ENCODE results near the gene ZCCHC4. TPM values are rescaled to one million over a fixed set of nuclear protein-coding genes. Genes with fewer than 3 reads are reported as not detected.

ZCCHC4 gene
- total and polyA plus RNA-seq, 2 of the 8 experiments (the other 6 are each of a cell fraction or from before 2014, with no cell fraction given): 9.8 to 12.5 TPM

- Histone ChIP-seq H2AFZ (ENCODE audit: low read length) (no peak overlapping the region), H3K4me2 (ENCODE audit: insufficient read depth in 1 of 2, low read depth in 2 of 2, low read length in 2 of 2) (no peak overlapping the region), H4K91ac (replicated peaks; ENCODE audit: insufficient read length, low read length) (no peak overlapping the region), H3K23ac (ENCODE audit: insufficient read length) (no peak overlapping the region), H2BK5ac (ENCODE audit: low read depth, low read length) (no peak overlapping the region), H3K56ac (replicated peaks; ENCODE audit: insufficient read length, low read depth, low read length) (no peak overlapping the region), H3K9me3 (ENCODE audit: insufficient read depth in 2 of 2, low read depth in 1 of 2, low read length in 1 of 2) (no peaks in the 10 kb centered on the region), H2BK20ac (ENCODE audit: low read length) (no peak overlapping the region), H2BK120ac (replicated peaks; ENCODE audit: low read depth, low read length) (no peak overlapping the region), H4K5ac (ENCODE audit: insufficient read length, low read depth, low read length) (no peak overlapping the region), H3K27me3 (replicated peaks in 1 of 4; ENCODE audit: control insufficient read depth in 3 of 4, extremely low read depth in 1 of 4, insufficient read depth in 3 of 4, low read length in 3 of 4) (no peaks in the 10 kb centered on the region), H3K4ac (replicated peaks; ENCODE audit: insufficient read length, low read depth, low read length) (no peak overlapping the region), H3K79me2 (ENCODE audit: control insufficient read depth in 1 of 2, insufficient read depth in 2 of 2, low read length in 2 of 2) (no peaks in the 10 kb centered on the region), H3K4me1 (replicated peaks in 1 of 4; ENCODE audit: control insufficient read depth in 3 of 4, insufficient read depth in 4 of 4, low read length in 3 of 4) (no peaks in the 10 kb centered on the region), H3K4me3 (ENCODE audit: extremely low read depth in 1 of 4, insufficient read depth in 2 of 4, low read depth in 3 of 4, low read length in 4 of 4) (no peak overlapping the region), H3K18ac (ENCODE audit: extremely low read depth, low read length) (no peak overlapping the region), H3K23me2 (ENCODE audit: low read depth, low read length) (no peaks in the 10 kb centered on the region), H4K8ac (ENCODE audit: extremely low read depth, insufficient read depth, low read length) (no peak overlapping the region), H4K20me1 (replicated peaks in 1 of 2; ENCODE audit: control insufficient read depth in 1 of 2, insufficient read depth in 2 of 2, low read length in 2 of 2) (no peaks in the 10 kb centered on the region), H3K36me3 (ENCODE audit: control insufficient read depth in 2 of 4, insufficient read depth in 4 of 4, low read length in 3 of 4) (no peaks in the 10 kb centered on the region; a peak in 1 of 8 replicates), H2AK5ac (ENCODE audit: low read depth, low read length) (no peak overlapping the region), H2BK12ac (ENCODE audit: low read depth, low read length) (no peak overlapping the region), H3K14ac (ENCODE audit: insufficient read length) (no peak overlapping the region), H2BK15ac (ENCODE audit: low read length) (no peak overlapping the region), H3K79me1 (ENCODE audit: low read depth, low read length) (no peaks in the 10 kb centered on the region), H3K9ac (replicated peaks in 1 of 4; ENCODE audit: extremely low read depth in 1 of 4, low read depth in 3 of 4, low read length in 3 of 4) (no peak overlapping the region), H3K27ac (ENCODE audit: low read depth, low read length) (no peak overlapping the region)
- TF ChIP-seq RNF2 (IDR thresholded peaks at IDR 0.05; ENCODE audit: borderline replicate concordance, low read depth, low read length, missing control alignments, poor library complexity, severe bottlenecking) (no peak), CBX5 (IDR thresholded peaks at IDR 0.05; ENCODE audit: low read depth, low read length) (no peak), EGR1 (IDR thresholded peaks at IDR 0.05; ENCODE audit: borderline replicate concordance, low read depth, low read length) (no peak), SP2 (IDR thresholded peaks at IDR 0.05; ENCODE audit: low read length) (no peak), PHF8 (conservative IDR thresholded peaks at IDR 0.05; ENCODE audit: low read depth, low read length) (no peak), NRF1 (IDR thresholded peaks at IDR 0.05; ENCODE audit: low read depth, low read length) (no peak), CBX8 (IDR thresholded peaks at IDR 0.05; ENCODE audit: borderline replicate concordance, low read depth, low read length) (no peak), JUND (IDR thresholded peaks at IDR 0.05; ENCODE audit: low read length) (no peak), USF2 (IDR thresholded peaks at IDR 0.05; ENCODE audit: low read length) (no peak), TAF7 (optimal IDR thresholded peaks at IDR 0.05; ENCODE audit: borderline replicate concordance, low read depth, low read length) (no peak), GTF2F1 (IDR thresholded peaks at IDR 0.05; ENCODE audit: borderline replicate concordance, low read depth, low read length) (no peak), ASH2L (IDR thresholded peaks at IDR 0.05; ENCODE audit: low read length) (no peak)
- no peak for FAIRE-seq
- ChIA-PET CTCF (ENCODE audit: partially characterized antibody) (interaction anchor here (0.7 to 2.4 kb wide), 2 partner anchors 10 to 682 kb away, joined by 3 to 13 read pairs; partner anchors contain the start of gene ZCCHC4), POLR2A (ENCODE audit: partially characterized antibody) (interaction anchor here (1.2 to 1.4 kb wide), 2 partner anchors 9 to 55 kb away, joined by 3 to 4 read pairs; partner anchors contain the start of genes ANAPC4 and ZCCHC4)
- DNase-seq (ENCODE audit: low read depth in 1 of 2, low spot score in 2 of 2): no peak
- 90% methylated on average over 3 of the region's 3 CpGs; no CpG with 5 or more reads in 1 of the 2 experiments for WGBS, 2 experiments (ENCODE audit: extremely low coverage in 1 of 2, insufficient coverage in 1 of 2, insufficient read length in 1 of 2, insufficient replicate concordance in 2 of 2, low coverage in 1 of 2, low lambda C conversion rate in 2 of 2, missing lambda C conversion rate in 1 of 2)
Observed at GRCh38 chr4:25321703-25322102, 9.1 kb downstream of the ZCCHC4 start.
